HG03432 (cell line): ENCODE measurements around the gene KRTAP4-11.
"Not testable (repeated sequence)": the region's sequence is repeated elsewhere in the genome, so short reads cannot be mapped to it uniquely, and the experiment has no call there.

Experiments
- ATAC-seq: cut with Tn5 transposase; IDR thresholded peaks from one replicate; pipeline ENCODE4 v1.9.1; 2021; ENCODE audit warnings: mild to moderate bottlenecking, moderate library complexity; ENCODE audit not compliant: unreplicated experiment

Gene KRTAP4-11

DNA sequence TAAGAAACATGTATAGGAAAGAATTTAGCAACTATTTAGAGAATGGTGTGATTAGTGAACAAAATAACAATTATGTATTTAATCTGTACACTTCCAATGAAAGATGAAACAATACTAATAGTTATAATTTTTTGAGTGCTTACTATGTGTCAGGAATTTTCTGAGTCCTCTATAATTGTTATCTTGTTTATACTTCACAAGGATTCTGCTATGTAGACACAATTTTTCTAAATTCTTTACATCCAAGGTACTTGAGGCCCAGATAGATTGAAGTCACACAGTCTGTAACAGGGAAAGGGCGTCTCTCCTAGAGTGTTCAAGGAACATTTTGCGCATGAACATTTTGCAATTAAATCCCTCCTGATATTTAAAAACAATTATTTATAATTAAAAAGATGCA, 6.9 kb upstream of the KRTAP4-11 start:
- ATAC-seq, result no peak

DNA sequence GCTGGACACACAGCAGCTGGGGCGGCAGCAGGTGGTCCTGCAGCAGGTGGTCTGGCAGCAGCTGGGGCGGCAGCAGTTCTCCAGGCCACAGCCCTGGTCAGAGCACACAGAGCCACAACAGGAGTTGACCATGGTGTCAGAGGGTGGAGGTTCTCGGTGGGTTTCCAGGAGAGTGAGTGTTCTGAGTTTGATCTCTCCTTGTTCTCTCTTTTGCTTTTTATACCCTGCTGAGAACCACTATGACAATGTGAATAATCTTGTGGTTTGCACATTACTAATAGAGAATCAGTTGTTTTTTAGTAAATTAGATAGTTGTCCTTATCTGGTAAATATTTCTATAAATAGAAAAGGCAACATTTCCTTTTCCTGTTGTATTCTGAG, 5.8 kb upstream of the KRTAP4-11 start, which contains the start of gene KRTAP4-12:
Gene KRTAP4-12 (minus strand): TSS at position 192 of the 381 bp plus-strand sequence. CDS start 60 bp downstream, at position 132.
- not testable (repeated sequence) for ATAC-seq

DNA sequence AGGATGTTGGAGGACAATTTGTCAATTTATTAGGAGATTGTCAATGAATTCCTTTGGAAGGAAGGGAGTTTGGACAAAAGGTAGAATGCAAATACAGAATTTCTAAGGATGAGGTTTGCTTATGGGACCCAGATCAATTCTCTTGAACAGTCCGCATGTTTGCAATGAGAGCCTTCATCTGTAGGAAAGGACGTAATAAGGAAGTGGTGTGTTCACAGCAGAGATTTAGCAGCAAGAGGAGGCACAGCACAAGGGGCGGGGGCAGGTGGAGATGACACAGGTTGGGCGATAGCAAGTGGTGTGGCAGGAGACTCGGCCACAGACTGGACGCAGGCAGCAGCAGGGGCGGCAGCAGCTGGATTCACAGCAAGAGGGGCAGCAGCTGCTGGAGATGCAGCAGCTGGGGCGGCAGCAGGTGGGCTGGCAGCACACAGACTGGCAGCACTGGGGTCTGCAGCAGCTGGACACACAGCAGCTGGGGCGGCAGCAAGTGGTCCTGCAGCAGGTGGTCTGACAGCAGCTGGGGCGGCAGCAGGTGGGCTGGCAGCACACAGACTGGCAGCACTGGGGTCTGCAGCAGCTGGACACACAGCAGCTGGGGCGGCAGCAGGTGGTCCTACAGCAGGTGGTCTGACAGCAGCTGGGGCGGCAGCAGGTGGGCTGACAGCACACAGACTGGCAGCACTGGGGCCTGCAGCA, 5.3 kb upstream of the KRTAP4-11 start:
- ATAC-seq, result not testable (repeated sequence)

DNA sequence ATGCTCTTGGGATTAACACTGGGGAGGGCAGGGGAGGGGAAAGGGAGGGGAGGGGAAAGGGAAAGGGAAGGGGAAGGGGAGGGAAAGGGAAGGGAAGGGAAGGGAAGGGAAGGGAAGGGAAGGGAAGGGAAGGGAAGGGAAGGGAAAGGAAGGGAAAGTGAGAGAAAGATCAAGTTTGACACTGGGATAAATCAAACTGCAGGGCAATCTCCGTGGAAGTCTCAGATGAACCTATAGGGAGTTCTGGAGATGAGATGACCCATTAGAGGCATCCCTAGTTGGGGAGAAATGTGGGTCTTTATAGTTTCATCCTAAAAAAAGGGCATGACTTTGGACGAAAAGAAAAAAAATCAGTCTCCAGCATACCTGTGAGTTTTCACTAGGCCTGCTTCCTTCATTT, 3.6 kb upstream of the KRTAP4-11 start:
- ATAC-seq, result no peak

DNA sequence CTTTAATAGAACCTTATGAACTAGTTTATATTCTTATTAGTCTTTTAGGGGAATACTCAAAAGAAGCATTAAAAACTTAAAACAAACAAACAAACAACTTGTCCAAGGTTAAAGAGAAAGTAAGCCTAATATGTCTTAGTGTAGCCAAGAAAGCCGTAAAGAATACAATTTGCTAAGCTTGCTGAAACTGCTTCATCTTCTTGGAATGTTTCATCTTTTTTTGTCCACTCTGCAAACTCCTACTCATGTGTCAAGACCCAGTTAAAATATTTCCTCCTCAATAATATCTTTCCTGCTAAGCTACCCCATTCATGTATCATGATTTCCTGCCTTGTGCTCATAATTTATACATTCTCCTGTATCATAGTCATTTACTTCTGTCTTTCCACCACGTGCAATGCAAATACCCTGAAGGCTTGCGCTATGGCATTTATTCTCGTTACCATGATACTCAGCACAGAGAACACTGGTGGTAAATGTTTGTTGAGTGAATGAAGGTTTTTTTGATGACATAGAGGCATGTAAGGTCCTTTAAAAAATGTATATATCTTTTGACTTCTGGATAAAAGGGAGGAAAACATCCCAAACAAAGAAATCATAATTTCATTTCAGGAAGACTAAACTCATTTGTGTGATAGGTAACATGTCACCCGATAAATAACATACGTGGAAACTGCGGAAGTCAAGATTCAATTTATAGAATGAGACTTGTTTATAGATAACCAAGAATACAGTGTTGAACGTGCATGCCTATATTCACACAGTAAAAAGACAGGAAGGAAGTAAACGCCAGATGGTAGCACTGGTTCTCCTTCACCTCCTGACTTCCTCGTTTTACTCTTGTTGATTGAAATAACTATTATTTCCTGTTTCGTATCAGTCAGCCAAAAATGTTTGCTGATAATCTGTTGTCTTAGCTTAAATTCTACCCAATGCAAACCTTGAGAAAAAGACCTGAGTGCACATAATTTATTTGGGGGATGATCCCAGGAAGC, 1.8 kb upstream of the KRTAP4-11 start:
- ATAC-seq, result not testable (repeated sequence)

DNA sequence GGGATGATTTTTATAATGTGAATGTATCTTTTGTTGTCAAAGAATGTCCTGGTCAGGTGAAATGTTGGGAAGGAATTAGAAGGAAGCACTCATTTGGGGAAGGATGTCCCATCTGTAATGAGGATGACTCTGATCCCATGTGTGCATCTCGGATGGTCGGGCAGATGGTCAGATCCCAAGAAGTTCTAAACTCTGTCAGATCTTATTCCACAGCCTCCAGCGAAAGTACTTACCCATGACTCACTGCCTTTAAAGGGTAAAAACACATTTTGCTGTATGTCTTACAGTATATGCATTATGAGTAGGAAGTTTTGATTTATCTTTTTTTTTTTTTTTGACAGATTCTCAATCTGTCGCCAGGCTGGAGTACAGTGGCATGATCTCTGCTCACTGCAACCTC, 548 bp upstream of the KRTAP4-11 start:
- ATAC-seq, result no peak

DNA sequence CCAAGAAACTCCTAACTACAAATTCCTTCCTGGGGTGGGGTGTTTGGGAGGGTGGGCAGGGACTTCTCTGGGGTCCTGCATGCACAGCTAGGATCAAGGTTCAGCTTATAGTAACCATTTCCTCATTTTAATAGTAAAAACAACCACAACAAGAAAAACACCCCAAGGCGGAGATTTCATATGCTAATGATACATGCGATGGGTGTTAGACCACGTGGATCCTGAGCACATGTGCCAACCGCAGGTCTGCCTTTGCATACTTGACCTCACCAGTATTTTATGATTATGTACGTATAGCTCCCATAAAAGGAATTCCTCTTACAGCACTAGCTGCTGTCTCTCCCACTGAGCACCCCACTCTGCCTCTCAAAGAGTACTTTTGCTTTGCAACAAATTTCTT, 1.9 kb downstream of the KRTAP4-11 start:
- ATAC-seq, result no peak

DNA sequence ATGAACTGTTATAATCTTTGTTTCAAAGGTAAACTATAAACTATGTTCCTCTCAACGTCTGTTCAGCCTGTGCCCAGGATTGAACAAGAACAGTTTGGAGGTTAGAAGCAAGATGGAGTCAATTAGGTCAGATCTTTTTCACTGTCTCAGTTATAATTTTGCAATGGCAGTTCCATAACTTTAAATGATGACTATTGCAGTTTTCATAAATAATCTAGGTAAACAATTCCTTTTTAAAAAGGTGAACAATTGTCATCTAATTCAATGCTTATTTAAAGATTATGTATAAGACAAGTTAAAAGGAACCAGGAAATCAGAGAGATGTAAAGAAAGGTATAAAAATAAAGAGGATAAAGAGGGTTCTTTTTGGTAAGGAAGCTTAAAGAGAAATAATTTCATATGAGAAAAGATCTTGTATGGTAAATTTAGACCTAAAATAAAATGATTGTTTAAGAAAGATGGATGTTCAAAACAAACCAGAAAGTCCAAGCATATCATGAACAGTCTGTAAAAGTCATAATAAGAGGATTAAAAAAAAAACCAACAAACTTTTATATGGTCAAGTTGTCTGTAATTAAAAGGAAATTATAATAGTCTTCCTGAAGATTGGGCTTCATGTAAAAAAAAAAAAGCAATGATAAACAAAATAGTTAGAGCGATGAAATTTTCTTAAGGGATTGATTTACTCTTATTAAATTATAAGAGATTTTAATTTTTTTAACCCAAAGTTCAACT, 6.9 kb downstream of the KRTAP4-11 start:
- ATAC-seq, result no peak

DNA sequence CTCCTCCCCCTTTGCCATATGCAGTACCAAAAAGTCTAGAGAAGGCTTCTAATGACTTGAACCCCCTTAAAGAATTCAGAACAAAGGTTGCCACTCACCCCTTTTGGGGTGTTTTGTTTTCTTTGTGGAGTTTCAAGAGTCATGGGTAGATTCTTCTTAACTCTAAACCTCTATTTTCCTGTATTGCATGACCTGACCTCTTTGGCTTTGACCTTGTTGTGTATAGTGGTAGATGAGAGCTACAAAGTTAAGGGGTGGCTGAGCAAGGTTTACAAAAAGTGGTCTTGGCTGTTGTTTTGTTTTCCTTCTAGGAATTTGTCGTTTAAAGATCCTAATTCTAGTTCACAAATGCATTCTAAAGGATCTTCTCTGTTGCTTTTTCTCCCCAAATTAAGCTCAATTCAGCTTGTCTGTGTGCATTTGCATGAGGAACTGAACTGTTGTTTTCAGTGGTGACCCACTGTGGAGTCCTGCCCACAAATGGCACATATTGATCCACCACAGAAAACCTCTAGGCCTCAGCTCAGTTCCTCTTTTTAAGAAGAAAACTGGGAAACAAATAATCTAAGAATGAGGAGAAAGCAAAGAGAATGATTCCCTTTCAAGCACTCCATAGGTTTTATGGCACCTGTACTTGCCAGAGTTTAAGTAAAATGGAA, 9.3 kb downstream of the KRTAP4-11 start:
- not testable (repeated sequence) for ATAC-seq

DNA sequence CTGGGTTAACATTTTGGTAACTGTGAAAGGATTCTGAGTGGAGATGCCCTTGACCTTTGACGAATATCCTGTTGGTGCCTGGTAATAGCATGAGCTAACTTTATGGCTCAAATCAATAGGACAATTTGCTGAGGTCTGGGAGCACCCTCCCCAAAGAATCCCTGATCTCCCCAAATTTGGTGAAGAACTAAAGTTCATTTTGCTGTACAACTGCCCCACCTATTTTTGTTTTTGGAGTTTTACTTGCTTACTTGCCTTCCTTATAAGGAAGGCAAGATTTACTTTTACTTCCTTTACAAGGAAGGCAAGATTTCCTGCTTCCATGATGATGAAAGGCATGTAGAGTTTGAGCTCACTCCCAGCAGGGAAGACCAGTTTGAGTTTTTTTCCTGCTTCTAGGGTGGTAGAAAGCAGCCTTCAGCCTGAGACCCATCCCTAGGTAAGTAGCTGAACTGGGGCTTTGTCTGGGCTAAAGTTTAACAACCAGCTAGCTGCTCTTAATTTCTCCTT, 10.2 kb downstream of the KRTAP4-11 start:
- no peak for ATAC-seq

DNA sequence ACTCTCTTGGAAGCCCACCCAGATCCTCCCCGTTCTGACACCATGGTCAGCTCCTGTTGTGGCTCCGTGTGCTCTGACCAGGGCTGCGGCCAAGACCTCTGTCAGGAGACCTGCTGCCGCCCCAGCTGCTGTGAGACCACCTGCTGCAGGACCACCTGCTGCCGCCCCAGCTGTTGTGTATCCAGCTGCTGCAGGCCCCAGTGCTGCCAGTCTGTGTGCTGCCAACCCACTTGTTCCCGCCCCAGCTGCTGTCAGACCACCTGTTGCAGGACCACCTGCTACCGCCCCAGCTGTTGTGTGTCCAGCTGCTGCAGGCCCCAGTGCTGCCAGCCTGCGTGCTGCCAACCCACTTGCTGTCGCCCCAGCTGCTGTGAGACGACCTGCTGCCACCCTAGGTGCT, 12.8 kb downstream of the KRTAP4-11 start, which contains the start of gene KRTAP4-9:
Gene KRTAP4-9 (plus strand): TSS at position 43 of the 400 bp plus-strand sequence. CDS start 0 bp downstream, at position 43.
- ATAC-seq, result not testable (repeated sequence)

DNA sequence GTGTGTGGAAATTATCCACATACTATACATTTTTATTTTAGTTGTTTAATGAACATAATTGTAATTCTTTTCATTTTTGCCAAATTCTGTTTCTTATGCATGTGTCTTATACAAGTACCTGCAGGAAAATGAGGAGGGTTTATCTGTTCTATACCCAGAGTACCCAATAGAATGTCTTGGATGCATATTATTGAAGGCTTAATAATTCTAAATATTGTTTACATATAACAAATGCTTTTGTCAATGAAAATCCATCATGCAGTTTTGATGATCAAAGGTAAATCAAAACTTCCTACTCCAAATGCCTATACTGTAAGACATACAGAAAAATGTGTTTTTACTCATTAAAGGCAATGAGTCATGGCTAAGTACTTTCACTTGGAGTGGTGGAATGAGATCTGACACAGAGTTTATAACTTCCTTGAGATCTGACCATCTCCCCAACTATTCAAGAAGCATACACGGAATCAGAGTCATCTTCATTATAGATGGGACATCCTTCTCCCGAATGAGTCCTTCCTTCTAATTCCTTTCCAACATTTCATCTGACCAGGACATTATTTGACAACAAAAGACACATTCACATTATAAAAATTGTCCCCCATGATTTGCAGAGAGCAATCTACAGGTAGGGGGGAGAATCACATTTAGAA, 13.7 kb downstream of the KRTAP4-11 start:
- ATAC-seq, result not testable (repeated sequence)

DNA sequence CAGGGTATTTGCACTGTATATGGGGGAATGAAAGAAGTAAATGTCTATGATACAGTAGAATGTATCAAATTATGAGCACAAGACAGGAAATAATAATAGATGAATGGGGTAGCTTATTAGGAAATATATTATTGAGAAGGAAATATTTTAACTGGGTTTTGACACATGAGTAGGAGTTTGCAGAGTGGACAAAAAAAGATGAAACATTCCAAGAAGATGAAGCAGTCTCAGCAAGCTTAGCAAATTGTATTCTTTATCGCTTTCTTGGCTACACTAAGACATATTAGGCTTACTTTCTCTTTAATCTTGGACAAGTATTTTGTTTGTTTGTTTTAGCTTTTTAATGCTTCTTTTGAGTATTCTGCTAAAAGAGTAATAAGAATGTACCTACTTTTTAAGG, 14.3 kb downstream of the KRTAP4-11 start:
- ATAC-seq, result no peak

DNA sequence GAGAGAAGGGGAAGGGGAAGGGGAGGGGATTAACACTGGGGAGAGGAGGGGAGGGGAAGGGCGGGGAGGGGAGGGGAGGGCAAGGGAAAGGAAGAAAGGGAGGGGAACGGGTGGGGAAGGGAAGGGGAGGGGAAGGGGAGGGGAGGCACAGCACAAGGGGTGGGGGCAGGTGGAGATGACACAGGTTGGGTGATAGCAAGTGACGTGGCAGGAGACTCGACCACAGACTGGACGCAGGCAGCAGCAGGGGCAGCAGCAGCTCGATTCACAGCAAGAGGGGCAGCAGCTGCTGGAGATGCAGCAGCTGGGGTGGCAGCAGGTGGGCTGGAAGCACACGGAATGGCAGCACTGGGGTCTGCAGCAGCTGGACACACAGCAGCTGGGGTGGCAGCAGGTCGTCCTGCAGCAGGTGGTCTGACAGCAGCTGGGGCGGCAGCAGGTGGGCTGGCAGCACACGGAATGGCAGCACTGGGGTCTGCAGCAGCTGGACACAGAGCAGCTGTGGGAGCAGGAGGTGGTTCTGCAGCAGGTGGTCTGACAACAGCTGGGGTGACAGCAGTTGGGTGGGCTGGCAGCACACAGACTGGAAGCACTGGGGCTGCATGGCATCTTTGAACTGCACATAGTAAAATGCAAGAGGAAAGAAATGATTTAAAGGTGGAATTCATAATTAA, 16.4 kb downstream of the KRTAP4-11 start, which contains the start of gene KRTAP4-16:
Gene KRTAP4-16 (minus strand): TSS at position 624 of the 674 bp plus-strand sequence. CDS start 0 bp downstream, at position 624.
- ATAC-seq, result no peak

DNA sequence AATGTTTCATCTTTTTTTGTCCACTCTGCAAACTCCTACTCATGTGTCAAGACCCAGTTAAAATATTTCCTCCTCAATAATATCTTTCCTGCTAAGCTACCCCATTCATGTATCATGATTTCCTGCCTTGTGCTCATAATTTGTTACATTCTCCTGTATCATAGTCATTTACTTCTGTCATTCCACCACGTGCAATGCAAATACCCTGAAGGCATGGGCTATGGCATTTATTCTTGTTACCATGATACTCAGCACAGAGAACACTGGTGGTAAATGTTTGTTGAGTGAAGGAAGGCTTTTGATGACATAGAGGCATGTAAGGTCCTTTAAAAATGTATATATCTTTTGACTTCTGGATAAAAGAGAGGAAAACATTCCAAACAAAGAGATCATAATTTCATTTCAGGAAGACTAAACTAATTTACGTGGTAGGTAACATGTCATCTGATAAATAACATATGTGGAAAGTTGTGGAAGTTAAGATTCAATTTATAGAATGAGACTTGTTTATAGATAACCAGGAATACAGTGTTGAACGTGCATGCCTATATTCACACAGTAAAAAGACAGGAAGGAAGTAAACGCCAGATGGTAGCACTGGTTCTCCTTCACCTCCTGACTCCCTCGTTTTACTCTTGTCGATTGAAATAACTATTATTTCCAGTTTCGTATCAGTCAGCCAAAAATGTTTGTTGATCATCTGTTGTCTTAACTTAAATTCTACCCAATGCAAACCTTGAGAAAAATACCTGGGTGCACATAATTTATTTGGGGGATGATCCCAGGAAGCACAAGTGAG, 18.3 kb downstream of the KRTAP4-11 start:
- not testable (repeated sequence) for ATAC-seq

DNA sequence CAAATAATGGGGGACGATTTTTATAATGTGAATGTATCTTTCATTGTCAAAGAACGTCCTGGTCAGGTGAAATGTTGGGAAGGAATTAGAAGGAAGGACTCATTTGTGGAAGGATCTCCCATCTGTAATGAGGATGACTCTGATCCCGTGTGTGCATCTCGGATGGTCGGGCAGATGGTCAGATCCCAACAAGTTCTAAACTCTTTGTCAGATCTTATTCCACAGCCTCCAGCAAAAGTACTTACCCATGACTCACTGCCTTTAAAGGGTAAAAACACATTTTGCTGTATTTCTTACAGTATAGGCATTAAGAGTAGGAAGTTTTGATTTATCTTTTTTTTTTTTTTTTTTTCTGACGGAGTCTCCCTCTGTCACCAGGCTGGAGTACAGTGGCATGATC, 19.7 kb downstream of the KRTAP4-11 start:
- ATAC-seq, result no peak

DNA sequence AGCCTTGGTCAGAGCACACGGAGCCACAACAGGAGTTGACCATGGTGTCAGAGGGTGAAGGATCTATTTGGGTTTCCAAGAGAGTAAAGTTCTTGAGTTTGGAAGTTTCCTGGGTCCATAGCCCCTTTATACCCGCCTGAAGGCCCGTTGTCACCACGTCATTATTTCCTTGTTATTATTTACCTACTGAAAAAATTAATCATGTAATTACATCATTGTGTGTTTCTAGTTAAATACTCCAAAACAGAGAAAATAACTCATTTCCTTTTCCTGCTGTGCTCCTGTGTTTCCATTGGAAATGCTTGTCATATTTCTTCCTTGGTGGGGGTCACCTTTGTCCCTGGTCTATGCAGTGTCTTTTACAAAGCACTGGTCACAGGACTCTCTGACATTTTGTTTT, 20.1 kb downstream of the KRTAP4-11 start, which contains the start of gene KRTAP4-8:
Gene KRTAP4-8 (minus strand): TSS at position 101 of the 400 bp plus-strand sequence. CDS start 58 bp downstream, at position 43.
- no peak for ATAC-seq

DNA sequence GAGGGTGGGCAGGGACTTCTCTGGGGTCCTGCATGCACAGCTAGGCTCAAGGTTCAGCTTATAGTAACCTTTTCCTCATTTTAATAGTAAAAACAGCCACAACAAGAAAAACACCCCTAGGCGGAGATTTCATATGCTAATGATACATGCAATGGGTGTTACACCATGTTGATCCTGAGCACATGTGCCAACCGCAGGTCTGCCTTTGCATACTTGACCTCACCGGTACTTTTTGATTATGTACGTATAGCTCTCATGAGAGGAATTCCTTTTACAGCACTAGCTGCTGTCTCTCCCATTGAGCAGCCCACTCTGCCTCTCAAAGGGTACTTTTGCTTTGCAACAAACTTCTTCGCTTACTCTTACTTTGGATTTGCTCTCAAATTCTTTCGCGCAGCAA, 22.1 kb downstream of the KRTAP4-11 start:
- no peak for ATAC-seq
